Trophoblast cell (in vitro differentiated cells and primary cell): ENCODE measurements around the gene REEP6.
A peak's percentile ranks its signal among the peaks of the same experiment; 100 is the strongest.
"Not testable (repeated sequence)": the region's sequence is repeated elsewhere in the genome, so short reads cannot be mapped to it uniquely, and the experiment has no call there.

Experiments used
- DNase-seq, 2 donors: peaks; one replicate each; pipeline ENCODE4 v3.0.0-alpha.2; 2016
- H2AFZ ChIP-seq: 2 replicates; pipeline ENCODE4 v1.6.1; 2013; ENCODE audit warnings: low read length, moderate library complexity, mild to moderate bottlenecking; ENCODE audit not compliant: insufficient read depth, poor library complexity
- H2AK5ac ChIP-seq: 2 replicates; pipeline ENCODE4 v1.6.1; 2013; ENCODE audit warnings: mild to moderate bottlenecking, low read length
- H2BK120ac ChIP-seq: 2 replicates; pipeline ENCODE4 v1.6.1; 2013; ENCODE audit warnings: low read length, mild to moderate bottlenecking, moderate library complexity; ENCODE audit not compliant: insufficient read depth, poor library complexity
- H2BK12ac ChIP-seq: 2 replicates; pipeline ENCODE4 v1.6.1; 2013; ENCODE audit warnings: mild to moderate bottlenecking, low read length, moderate library complexity
- H2BK5ac ChIP-seq: 2 replicates; pipeline ENCODE4 v1.6.1; 2013; ENCODE audit warnings: low read length, low read depth, moderate library complexity, mild to moderate bottlenecking; ENCODE audit not compliant: poor library complexity
- H3K14ac ChIP-seq: 2 replicates; pipeline ENCODE4 v1.6.1; 2013; ENCODE audit warnings: mild to moderate bottlenecking, low read length
- H3K18ac ChIP-seq: 2 replicates; pipeline ENCODE4 v1.6.1; 2013; ENCODE audit warnings: mild to moderate bottlenecking, low read length
- H3K23ac ChIP-seq: 2 replicates; pipeline ENCODE4 v1.6.1; 2013; ENCODE audit warnings: low read length
- H3K27ac ChIP-seq: 2 replicates; pipeline ENCODE4 v1.5.1; 2013; ENCODE audit warnings: low read depth, mild to moderate bottlenecking, inconsistent platforms, low read length, moderate library complexity
- H3K27me3 ChIP-seq: 2 replicates; pipeline ENCODE4 v1.6.1; 2013; ENCODE audit warnings: inconsistent platforms, mild to moderate bottlenecking, low read length, moderate library complexity; ENCODE audit not compliant: insufficient read depth
- H3K36me3 ChIP-seq, 2 experiments: 1 replicate in 1 of 2; 2 replicates in 1 of 2; pipeline ENCODE4 v1.6.1; 2013; ENCODE audit warnings: low read length in 2 of 2, mild to moderate bottlenecking in 2 of 2, moderate library complexity in 1 of 2; ENCODE audit not compliant: insufficient read depth in 2 of 2, control insufficient read depth in 1 of 2
- H3K4ac ChIP-seq: 2 replicates; pipeline ENCODE4 v1.6.1; 2013; ENCODE audit warnings: low read depth, mild to moderate bottlenecking, low read length, moderate library complexity
- H3K4me1 ChIP-seq, 2 experiments: 1 replicate in 1 of 2; 2 replicates in 1 of 2; pipeline ENCODE4 v1.6.1; 2013; ENCODE audit warnings: low read length in 2 of 2, mild to moderate bottlenecking in 2 of 2, moderate library complexity in 1 of 2; ENCODE audit not compliant: insufficient read depth in 2 of 2, control insufficient read depth in 1 of 2
- H3K4me2 ChIP-seq: 2 replicates; pipeline ENCODE4 v1.6.1; 2013; ENCODE audit warnings: inconsistent platforms, mild to moderate bottlenecking, low read length, moderate library complexity
- H3K4me3 ChIP-seq: 2 replicates; pipeline ENCODE4 v1.5.1; 2013; ENCODE audit warnings: mild to moderate bottlenecking, low read depth, low read length, inconsistent platforms
- H3K79me1 ChIP-seq: one replicate; pipeline ENCODE4 v1.6.1; 2013; ENCODE audit warnings: low read length
- H3K79me2 ChIP-seq: 2 replicates; pipeline ENCODE4 v1.6.1; 2013; ENCODE audit warnings: low read length, mild to moderate bottlenecking; ENCODE audit not compliant: control insufficient read depth, insufficient read depth, poor library complexity
- H3K9ac ChIP-seq: 2 replicates; pipeline ENCODE4 v1.6.1; 2013; ENCODE audit warnings: mild to moderate bottlenecking, low read length
- H3K9me3 ChIP-seq: 2 replicates; pipeline ENCODE4 v1.6.1; 2013; ENCODE audit warnings: low read depth, mild to moderate bottlenecking, control low read depth, inconsistent platforms, low read length; ENCODE audit not compliant: insufficient read depth
- H4K12ac ChIP-seq: 2 replicates; pipeline ENCODE4 v1.6.1; 2013; ENCODE audit warnings: low read depth, mild to moderate bottlenecking, low read length, moderate library complexity
- H4K8ac ChIP-seq: 2 replicates; pipeline ENCODE4 v1.6.1; 2013; ENCODE audit warnings: low read depth, mild to moderate bottlenecking, low read length, moderate library complexity
- H4K91ac ChIP-seq: one replicate; pipeline ENCODE4 v1.6.1; 2013; ENCODE audit warnings: low read depth, mild to moderate bottlenecking, low read length, moderate library complexity
- WGBS: extraction: QIAGEN DNeasy Blood & Tissue Kit; methylation state at CpG from one replicate; pipeline ENCODE4 v1.1.7; 2013; ENCODE audit warnings: missing lambda C conversion rate; ENCODE audit not compliant: insufficient read length, insufficient coverage; ENCODE audit errors: extremely low coverage; 5-methylcytosine and 5-hydroxymethylcytosine counted together

The REEP6 gene

GRCh38 chr19:1496714-1497577 is 6.0 kb downstream of the REEP6 start:
- H2BK5ac ChIP-seq, result no peak overlapping the region
- H2BK120ac ChIP-seq, result no peak overlapping the region
- peak overlapping the region; percentile 52 for H3K4me3 ChIP-seq
- H3K9ac ChIP-seq, result no peak overlapping the region
- H3K4me1 ChIP-seq, result peaks cover 11 to 12% of the 10 kb centered on the region in 2 experiments
- H2AFZ ChIP-seq, result no peak overlapping the region
- H3K4ac ChIP-seq, result no peak overlapping the region
- no peak overlapping the region for H3K23ac ChIP-seq
- no peak overlapping the region for H3K4me2 ChIP-seq
- H3K18ac ChIP-seq, result no peak overlapping the region
- no peak overlapping the region for H2AK5ac ChIP-seq
- H3K36me3 ChIP-seq, result no peaks in the 10 kb centered on the region
- H2BK12ac ChIP-seq, result no peak overlapping the region
- DNase-seq, result no peak
- no peak overlapping the region for H4K12ac ChIP-seq
- no peaks in the 10 kb centered on the region for H3K79me1 ChIP-seq
- H4K8ac ChIP-seq, result no peak overlapping the region
- H3K14ac ChIP-seq, result no peak overlapping the region
- H3K79me2 ChIP-seq, result no peaks in the 10 kb centered on the region
- no CpG with 5 or more reads among the region's 39 CpGs for WGBS
- no peaks in the 10 kb centered on the region for H3K27me3 ChIP-seq
- peaks cover 5% of the 10 kb centered on the region for H3K9me3 ChIP-seq
- no peak overlapping the region for H3K27ac ChIP-seq
- no peak overlapping the region for H4K91ac ChIP-seq

- Histone ChIP-seq H3K4me2 (no peak overlapping the region), H3K18ac (no peak overlapping the region), H4K8ac (no peak overlapping the region), H2BK5ac (no peak overlapping the region), H3K9ac (no peak overlapping the region), H3K79me1 (no peaks in the 10 kb centered on the region), H2BK12ac (no peak overlapping the region), H4K91ac (no peak overlapping the region), H3K4ac (no peak overlapping the region), H3K9me3 (peaks cover 5% of the 10 kb centered on the region), H3K27me3 (no peaks in the 10 kb centered on the region), H3K4me3 (no peak overlapping the region), H2AK5ac (no peak overlapping the region), H2BK120ac (no peak overlapping the region), H3K36me3 (no peaks in the 10 kb centered on the region), H3K27ac (no peak overlapping the region), H2AFZ (no peak overlapping the region), H4K12ac (no peak overlapping the region), H3K23ac (no peak overlapping the region), H3K79me2 (no peaks in the 10 kb centered on the region), H3K14ac (no peak overlapping the region), H3K4me1 (peaks cover 9 to 10% of the 10 kb centered on the region in 2 experiments)
- no CpG with 5 or more reads among the region's 25 CpGs for WGBS
- DNase-seq, result no peak
These were observed 6.7 kb downstream of the REEP6 start for GRCh38 chr19:1497578-1498235.

GRCh38 chr19:1499231-1499630 is 8.2 kb downstream of the REEP6 start:
- H3K79me1 ChIP-seq, H2BK120ac ChIP-seq, H3K23ac ChIP-seq, H3K79me2 ChIP-seq, H3K27ac ChIP-seq, H4K91ac ChIP-seq, H2AFZ ChIP-seq, H3K36me3 ChIP-seq, H4K12ac ChIP-seq, H3K9me3 ChIP-seq, H4K8ac ChIP-seq, H3K4ac ChIP-seq, H2BK5ac ChIP-seq, H3K4me1 ChIP-seq, H3K9ac ChIP-seq, H3K18ac ChIP-seq, H3K4me2 ChIP-seq, H2BK12ac ChIP-seq, H2AK5ac ChIP-seq, H3K27me3 ChIP-seq, H3K14ac ChIP-seq, DNase-seq, H3K4me3 ChIP-seq: not testable (repeated sequence)
- no CpG with 5 or more reads among the region's 34 CpGs for WGBS

DNA sequence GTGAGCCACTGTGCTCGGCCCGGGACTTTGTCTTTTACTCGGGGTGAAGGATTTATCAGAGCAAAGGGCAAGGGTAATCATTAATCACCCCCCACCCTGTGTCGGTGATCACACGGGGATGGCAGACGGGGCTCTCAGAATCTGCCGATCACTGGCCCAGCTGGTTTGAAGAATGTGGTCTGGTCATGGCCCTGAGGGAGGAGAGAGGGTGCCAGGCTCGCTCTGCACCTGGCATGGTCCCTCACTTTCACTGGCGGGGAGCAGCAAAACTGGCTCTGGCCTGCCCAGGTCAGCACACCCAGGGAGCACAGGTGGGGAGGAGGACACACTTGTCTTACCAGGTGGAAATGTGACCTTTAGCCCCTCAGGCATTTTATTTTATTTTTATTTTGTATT is 10.2 kb downstream of the REEP6 start:
- Histone ChIP-seq H3K79me2 (no peaks in the 10 kb centered on the region), H2AFZ (no peak overlapping the region), H3K23ac (no peak overlapping the region), H3K9ac (no peak overlapping the region), H2AK5ac (no peak overlapping the region), H3K79me1 (no peaks in the 10 kb centered on the region), H4K8ac (no peak overlapping the region), H3K4ac (no peak overlapping the region), H3K4me3 (no peak overlapping the region), H4K91ac (no peak overlapping the region), H2BK12ac (no peak overlapping the region), H3K36me3 (no peaks in the 10 kb centered on the region), H3K18ac (no peak overlapping the region), H3K4me1 (peaks cover 2 to 5% of the 10 kb centered on the region in 2 experiments), H3K14ac (no peak overlapping the region), H3K27me3 (no peaks in the 10 kb centered on the region), H4K12ac (no peak overlapping the region), H3K9me3 (peaks cover 12% of the 10 kb centered on the region), H2BK5ac (no peak overlapping the region), H3K4me2 (no peak overlapping the region), H3K27ac (no peak overlapping the region), H2BK120ac (no peak overlapping the region)
- no CpG with 5 or more reads among the region's 9 CpGs for WGBS
- no peak for DNase-seq
